Measurements from ENCODE around the gene LINC01488. TPM values are rescaled to one million over a fixed set of nuclear protein-coding genes. Genes with fewer than 3 reads are reported as not detected.

LINC01488 gene
- total and polyA plus RNA-seq, 10 of the 15 experiments (the other 5 are each of a cell fraction or from before 2014, with no cell fraction given), result not detected

GRCh38 chr11:69531071-69531716 is 49.7 kb downstream of the LINC01488 start:
- ATAC-seq (no peak), DNase-seq (ENCODE audit: low read depth, low spot score) (no peak), FAIRE-seq (no peak)
- Histone ChIP-seq H2AFZ (ENCODE audit: control insufficient read depth, low read depth, low read length) (no peak overlapping the region), H3K36me3 (ENCODE audit: control insufficient read depth in 2 of 2, insufficient read depth in 2 of 2, low read length in 1 of 2) (no peaks in the 10 kb centered on the region), H3K79me2 (ENCODE audit: control insufficient read depth, insufficient read depth, low read length) (no peaks in the 10 kb centered on the region), H3K27me3 (replicated peaks in 1 of 2; ENCODE audit: control insufficient read depth in 2 of 2, insufficient read depth in 2 of 2, low read length in 1 of 2) (no peaks in the 10 kb centered on the region), H3K4me2 (ENCODE audit: control insufficient read depth, insufficient read depth) (no peak overlapping the region), H3K27ac (ENCODE audit: control insufficient read depth, insufficient read depth) (no peak overlapping the region), H3K9me3 (replicated peaks; ENCODE audit: control insufficient read depth, insufficient read depth, low read length) (no peaks in the 10 kb centered on the region), H4K20me1 (ENCODE audit: control insufficient read depth, insufficient read depth) (no peaks in the 10 kb centered on the region), H3K9ac (ENCODE audit: control insufficient read depth, insufficient read depth, low read length) (no peak overlapping the region), H3K4me3 (no peak overlapping the region), H3K4me1 (ENCODE audit: control insufficient read depth, insufficient read depth, low read length) (peaks cover 6% of the 10 kb centered on the region; the same call in 1 of the 2 replicates)
- no TSS peak for BruUV-seq (replicated peaks)
- CTCF ChIA-PET, result no interaction called here
- SMC1A ChIA-PET (ENCODE audit: uncharacterized antibody, unreplicated experiment), result interaction anchor here (1.0 kb wide), 1 partner anchor 31 kb away, joined by 3 read pairs; no protein-coding TSS in a partner anchor
- WGBS (ENCODE audit: insufficient coverage, insufficient replicate concordance, low lambda C conversion rate, missing lambda C conversion rate), result 37% methylated on average over 11 of the region's 12 CpGs
- in situ Hi-C loops (cut with MboI) (no loop called here), intact Hi-C loops (cut with micrococcal nuclease; ENCODE audit: unreplicated experiment) (no loop called here)
- RAD21 ChIA-PET (ENCODE audit: unreplicated experiment), result no interaction called here
- POLR2A ChIA-PET, result no interaction called here
- TF ChIP-seq TARDBP (IDR thresholded peaks at IDR 0.05; ENCODE audit: borderline replicate concordance) (no peak), SIN3A (IDR thresholded peaks at IDR 0.05; ENCODE audit: low read depth, low read length) (no peak)

DNA sequence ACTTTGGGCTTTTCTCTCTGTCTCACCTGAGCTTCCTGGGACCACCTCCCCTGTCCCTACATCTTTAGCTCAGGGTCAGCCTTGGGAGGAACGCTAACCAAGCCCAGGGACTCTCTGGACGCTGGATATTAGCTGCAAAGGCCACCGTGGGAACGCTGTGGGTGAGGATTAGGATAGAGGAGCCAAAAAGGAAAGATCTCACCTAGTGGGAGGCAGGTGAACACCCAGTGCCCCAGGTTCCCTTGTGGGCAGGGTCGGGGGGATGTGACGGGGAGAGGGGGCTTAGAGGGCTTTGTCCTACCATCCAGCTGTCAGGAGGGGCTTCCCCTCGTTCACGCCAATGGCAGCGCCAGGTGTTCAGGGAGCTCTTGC is 50.2 kb downstream of the LINC01488 start:
- Histone ChIP-seq H2AFZ (ENCODE audit: control insufficient read depth, low read depth, low read length) (no peak overlapping the region), H3K27ac (ENCODE audit: control insufficient read depth, insufficient read depth) (no peak overlapping the region), H3K4me3 (no peak overlapping the region), H3K4me1 (ENCODE audit: control insufficient read depth, insufficient read depth, low read length) (peaks cover 6% of the 10 kb centered on the region; the same call in 1 of the 2 replicates), H3K9ac (ENCODE audit: control insufficient read depth, insufficient read depth, low read length) (no peak overlapping the region), H3K79me2 (ENCODE audit: control insufficient read depth, insufficient read depth, low read length) (no peaks in the 10 kb centered on the region), H3K9me3 (replicated peaks; ENCODE audit: control insufficient read depth, insufficient read depth, low read length) (no peaks in the 10 kb centered on the region), H4K20me1 (ENCODE audit: control insufficient read depth, insufficient read depth) (no peaks in the 10 kb centered on the region), H3K36me3 (ENCODE audit: control insufficient read depth in 2 of 2, insufficient read depth in 2 of 2, low read length in 1 of 2) (no peaks in the 10 kb centered on the region), H3K4me2 (ENCODE audit: control insufficient read depth, insufficient read depth) (no peak overlapping the region), H3K27me3 (replicated peaks in 1 of 2; ENCODE audit: control insufficient read depth in 2 of 2, insufficient read depth in 2 of 2, low read length in 1 of 2) (no peaks in the 10 kb centered on the region)
- ChIA-PET SMC1A (ENCODE audit: uncharacterized antibody, unreplicated experiment) (interaction anchor here (1.0 kb wide), 1 partner anchor 32 kb away, joined by 3 read pairs; no protein-coding TSS in a partner anchor), CTCF (no interaction called here), POLR2A (no interaction called here), RAD21 (ENCODE audit: unreplicated experiment) (no interaction called here)
- WGBS (ENCODE audit: insufficient coverage, insufficient replicate concordance, low lambda C conversion rate, missing lambda C conversion rate), result 19% methylated on average over 9 of the region's 9 CpGs
- no peak for DNase-seq (ENCODE audit: low read depth, low spot score)
- in situ Hi-C loops (cut with MboI) (no loop called here), intact Hi-C loops (cut with micrococcal nuclease; ENCODE audit: unreplicated experiment) (no loop called here)
- no peak for ATAC-seq
- no TSS peak for BruUV-seq (replicated peaks)
- no peak for FAIRE-seq
- TF ChIP-seq ZNF592 (IDR thresholded peaks at IDR 0.05) (no peak), ZNF24 (IDR thresholded peaks at IDR 0.05) (no peak), NFYA (IDR thresholded peaks at IDR 0.05; ENCODE audit: borderline replicate concordance, low read depth, low read length) (no peak), FOS (IDR thresholded peaks at IDR 0.05; ENCODE audit: borderline replicate concordance, extremely low read depth, insufficient read length) (no peak), CBX3 (IDR thresholded peaks at IDR 0.05; ENCODE audit: borderline replicate concordance, low read depth) (no peak), LARP7 (IDR thresholded peaks at IDR 0.05) (no peak), BMI1 (IDR thresholded peaks at IDR 0.05; ENCODE audit: borderline replicate concordance) (no peak), SREBF2 (IDR thresholded peaks at IDR 0.05; ENCODE audit: low read length) (no peak), YBX1 (IDR thresholded peaks at IDR 0.05) (no peak)
- TF ChIP-seq, protein P1, sequence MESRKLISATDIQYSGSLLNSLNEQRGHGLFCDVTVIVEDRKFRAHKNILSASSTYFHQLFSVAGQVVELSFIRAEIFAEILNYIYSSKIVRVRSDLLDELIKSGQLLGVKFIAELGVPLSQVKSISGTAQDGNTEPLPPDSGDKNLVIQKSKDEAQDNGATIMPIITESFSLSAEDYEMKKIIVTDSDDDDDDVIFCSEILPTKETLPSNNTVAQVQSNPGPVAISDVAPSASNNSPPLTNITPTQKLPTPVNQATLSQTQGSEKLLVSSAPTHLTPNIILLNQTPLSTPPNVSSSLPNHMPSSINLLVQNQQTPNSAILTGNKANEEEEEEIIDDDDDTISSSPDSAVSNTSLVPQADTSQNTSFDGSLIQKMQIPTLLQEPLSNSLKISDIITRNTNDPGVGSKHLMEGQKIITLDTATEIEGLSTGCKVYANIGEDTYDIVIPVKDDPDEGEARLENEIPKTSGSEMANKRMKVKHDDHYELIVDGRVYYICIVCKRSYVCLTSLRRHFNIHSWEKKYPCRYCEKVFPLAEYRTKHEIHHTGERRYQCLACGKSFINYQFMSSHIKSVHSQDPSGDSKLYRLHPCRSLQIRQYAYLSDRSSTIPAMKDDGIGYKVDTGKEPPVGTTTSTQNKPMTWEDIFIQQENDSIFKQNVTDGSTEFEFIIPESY (IDR thresholded peaks at IDR 0.05), result no peak
